Type B pancreatic cell (in vitro differentiated cells): ENCODE measurements around the gene DENND1B. TPM values are rescaled to one million over a fixed set of nuclear protein-coding genes. Genes with fewer than 3 reads are reported as not detected.

Experiments
- DNase-seq: peaks from one replicate; pipeline ENCODE4 v3.0.0; 2021; ENCODE audit warnings: mixed read lengths; ENCODE audit not compliant: unreplicated experiment; ENCODE audit errors: extremely low spot score
- H3K27ac Mint-ChIP-seq: 2 replicates; pipeline ENCODE4 v1.8.0; 2021; ENCODE audit warnings: mild to moderate bottlenecking, mixed read lengths
- H3K27me3 Mint-ChIP-seq: 2 replicates; pipeline ENCODE4 v1.8.0; 2021; ENCODE audit warnings: mixed read lengths
- H3K36me3 Mint-ChIP-seq: 2 replicates; pipeline ENCODE4 v1.8.0; 2021; ENCODE audit warnings: mixed read lengths
- H3K4me1 Mint-ChIP-seq: one replicate; pipeline ENCODE4 v1.8.0; 2021; ENCODE audit warnings: mixed read lengths; ENCODE audit not compliant: unreplicated experiment
- H3K4me3 Mint-ChIP-seq: 2 replicates; pipeline ENCODE4 v1.8.0; 2021; ENCODE audit warnings: mild to moderate bottlenecking, mixed read lengths
- H3K9me3 Mint-ChIP-seq: 2 replicates; pipeline ENCODE4 v1.8.0; 2021; ENCODE audit warnings: mixed read lengths
- total RNA-seq: library from RNA; stranded (reverse); gene quantifications from 2 replicates; pipeline ENCODE4 v1.2.1, GENCODE V29; 2021; ENCODE audit warnings: low replicate concordance
- TF ChIP-seq, protein P1 (sequence below): fragments of 200-600 bp; sonication (generic); conservative IDR thresholded peaks from 2 replicates; pipeline ENCODE4 v1.5.0; 2021; ENCODE audit warnings: antibody characterized with exemption, mild to moderate bottlenecking

The DENND1B gene
- total RNA-seq, 1 donor from 2014 or later, result 8.7 TPM

DNA sequence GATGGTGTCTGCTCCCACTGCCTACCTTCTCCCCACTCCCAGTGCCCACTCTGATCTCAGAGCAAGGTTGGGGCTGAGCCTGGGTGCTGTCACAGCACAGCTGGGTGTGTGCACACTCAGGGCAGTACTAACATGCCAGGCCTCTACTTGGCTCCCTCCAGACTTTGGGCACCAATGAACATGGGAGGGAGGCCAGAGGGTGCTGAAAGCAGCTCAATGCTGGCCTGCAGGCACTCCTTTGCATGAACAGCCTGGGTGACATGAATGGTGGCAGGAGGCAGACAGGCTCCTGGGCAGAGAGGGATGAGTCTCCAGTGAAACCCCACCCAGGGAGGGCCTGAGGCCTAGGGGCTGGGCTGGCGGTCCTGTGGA, 25.8 kb upstream of the DENND1B start:
- TF ChIP-seq, protein P1, sequence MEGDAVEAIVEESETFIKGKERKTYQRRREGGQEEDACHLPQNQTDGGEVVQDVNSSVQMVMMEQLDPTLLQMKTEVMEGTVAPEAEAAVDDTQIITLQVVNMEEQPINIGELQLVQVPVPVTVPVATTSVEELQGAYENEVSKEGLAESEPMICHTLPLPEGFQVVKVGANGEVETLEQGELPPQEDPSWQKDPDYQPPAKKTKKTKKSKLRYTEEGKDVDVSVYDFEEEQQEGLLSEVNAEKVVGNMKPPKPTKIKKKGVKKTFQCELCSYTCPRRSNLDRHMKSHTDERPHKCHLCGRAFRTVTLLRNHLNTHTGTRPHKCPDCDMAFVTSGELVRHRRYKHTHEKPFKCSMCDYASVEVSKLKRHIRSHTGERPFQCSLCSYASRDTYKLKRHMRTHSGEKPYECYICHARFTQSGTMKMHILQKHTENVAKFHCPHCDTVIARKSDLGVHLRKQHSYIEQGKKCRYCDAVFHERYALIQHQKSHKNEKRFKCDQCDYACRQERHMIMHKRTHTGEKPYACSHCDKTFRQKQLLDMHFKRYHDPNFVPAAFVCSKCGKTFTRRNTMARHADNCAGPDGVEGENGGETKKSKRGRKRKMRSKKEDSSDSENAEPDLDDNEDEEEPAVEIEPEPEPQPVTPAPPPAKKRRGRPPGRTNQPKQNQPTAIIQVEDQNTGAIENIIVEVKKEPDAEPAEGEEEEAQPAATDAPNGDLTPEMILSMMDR, result no peak
- no peaks in the 10 kb centered on the region for H3K27me3 Mint-ChIP-seq
- H3K4me1 Mint-ChIP-seq, result no peaks in the 10 kb centered on the region
- H3K9me3 Mint-ChIP-seq, result peaks cover 21% of the 10 kb centered on the region
- no peaks in the 10 kb centered on the region for H3K36me3 Mint-ChIP-seq
- H3K4me3 Mint-ChIP-seq, result no peak overlapping the region
- no peak overlapping the region for H3K27ac Mint-ChIP-seq
- DNase-seq, result no peak

DNA sequence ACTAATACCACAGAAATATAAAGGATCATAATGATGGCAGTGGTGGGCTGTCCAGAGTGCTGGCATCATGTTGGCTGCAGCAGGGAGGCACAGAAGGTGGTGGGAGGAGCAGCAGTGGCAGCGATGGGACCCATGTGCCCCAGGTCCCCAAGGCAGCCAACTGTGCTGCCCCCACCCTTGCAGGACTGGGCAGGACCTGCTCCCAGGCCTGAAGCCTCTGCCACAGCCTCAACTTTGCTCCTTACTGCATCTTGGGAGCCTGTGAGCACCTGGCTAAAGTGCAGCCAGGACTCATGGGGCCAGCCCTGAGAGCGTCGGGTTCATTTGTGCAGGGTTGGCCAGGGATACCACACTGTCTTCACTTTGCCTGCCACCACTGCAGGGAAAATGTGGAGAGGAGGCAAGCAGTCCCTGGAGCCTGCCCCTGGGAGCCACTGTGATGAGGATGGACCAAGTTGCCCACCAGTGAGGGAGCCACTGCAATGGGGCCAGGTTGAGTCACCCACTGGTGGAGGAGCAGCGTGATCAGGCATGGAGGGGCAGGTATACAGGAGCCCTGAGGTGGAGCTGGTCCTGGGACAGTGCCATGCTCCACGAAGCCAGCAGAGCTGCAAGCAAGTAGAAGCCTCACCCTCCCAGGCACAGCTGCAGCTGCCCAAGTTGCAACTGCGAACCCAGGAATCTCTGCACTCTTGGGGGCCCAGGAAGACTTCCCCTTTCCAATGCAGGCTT, 25.3 kb upstream of the DENND1B start:
- TF ChIP-seq, protein P1, result no peak
- Mint-ChIP-seq H3K9me3 (peaks cover 21% of the 10 kb centered on the region), H3K27me3 (no peaks in the 10 kb centered on the region), H3K4me1 (no peaks in the 10 kb centered on the region), H3K27ac (no peak overlapping the region), H3K4me3 (no peak overlapping the region), H3K36me3 (no peaks in the 10 kb centered on the region)
- DNase-seq, result no peak

DNA sequence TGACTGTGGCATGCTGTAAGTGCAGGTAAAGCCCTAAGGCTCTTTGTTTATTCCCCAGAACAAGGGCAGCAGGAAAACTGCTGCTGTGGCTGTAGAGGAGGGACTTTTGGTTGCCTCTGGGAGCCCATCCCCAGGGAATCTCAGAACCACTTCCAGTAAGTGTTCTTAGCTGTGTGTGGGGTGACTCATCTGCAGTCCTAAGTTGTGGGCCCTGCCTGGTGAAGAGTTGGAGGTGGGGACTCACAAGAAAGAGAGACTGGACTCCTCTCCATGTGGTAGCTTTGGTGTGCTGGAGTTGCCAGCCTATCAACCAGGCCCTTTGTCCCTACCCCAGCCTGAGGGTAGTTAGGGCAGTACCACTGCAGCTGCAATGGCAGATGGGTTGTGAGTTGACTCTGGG, 24.0 kb upstream of the DENND1B start:
- H3K4me3 Mint-ChIP-seq, result no peak overlapping the region
- H3K4me1 Mint-ChIP-seq, result no peaks in the 10 kb centered on the region
- TF ChIP-seq, protein P1, result no peak
- H3K27ac Mint-ChIP-seq, result no peak overlapping the region
- H3K27me3 Mint-ChIP-seq, result no peaks in the 10 kb centered on the region
- DNase-seq, result no peak
- H3K36me3 Mint-ChIP-seq, result no peaks in the 10 kb centered on the region
- peaks cover 21% of the 10 kb centered on the region for H3K9me3 Mint-ChIP-seq

DNA sequence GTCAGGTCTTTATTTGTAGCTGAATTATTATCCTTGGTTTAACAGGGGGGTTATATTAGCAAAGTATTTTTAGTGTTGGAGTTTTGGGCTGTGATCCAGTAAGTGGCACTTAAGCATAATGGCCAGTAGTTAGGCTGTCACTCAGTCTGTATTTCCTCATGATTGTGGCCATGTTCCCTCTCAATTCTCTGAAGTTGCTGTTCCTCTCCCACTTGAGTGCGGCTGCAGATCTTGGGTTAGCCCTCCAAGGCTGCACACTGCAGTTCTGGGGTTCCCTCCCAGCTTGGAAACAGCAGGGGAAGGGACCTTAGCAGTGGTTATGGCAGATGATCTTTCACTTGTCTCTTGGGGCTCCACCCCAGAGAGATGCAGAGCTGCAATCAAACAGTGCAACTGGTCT, 23.2 kb upstream of the DENND1B start:
- H3K36me3 Mint-ChIP-seq, result no peaks in the 10 kb centered on the region

DNA sequence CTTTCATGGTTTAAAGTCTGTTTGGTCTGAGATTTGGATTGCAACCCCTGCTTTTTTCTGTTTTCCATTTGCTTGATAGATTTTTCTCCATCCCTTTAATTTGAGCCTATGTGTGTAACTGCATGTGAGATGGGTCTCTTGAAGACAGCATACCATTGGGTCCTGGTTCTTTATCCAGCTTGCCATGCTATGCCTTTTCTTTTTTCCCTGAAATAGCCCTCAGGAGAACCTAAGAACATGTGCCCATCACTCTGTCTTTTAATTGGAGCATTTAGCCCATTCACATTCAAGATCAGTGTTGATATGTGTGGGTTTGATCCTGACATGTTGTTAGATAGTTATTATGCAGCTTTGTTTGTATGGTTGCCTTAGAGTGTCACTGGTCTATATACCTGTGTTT, 21.7 kb upstream of the DENND1B start:
- Mint-ChIP-seq H3K4me1 (no peaks in the 10 kb centered on the region), H3K27me3 (peaks cover 3% of the 10 kb centered on the region), H3K4me3 (no peak overlapping the region), H3K27ac (no peak overlapping the region), H3K36me3 (no peaks in the 10 kb centered on the region), H3K9me3 (peaks cover 21% of the 10 kb centered on the region)
- TF ChIP-seq, protein P1, result no peak
- no peak for DNase-seq

More for the DNA sequence above, 23.2 kb upstream of the DENND1B start:
- H3K4me3 Mint-ChIP-seq, result no peak overlapping the region
- DNase-seq, result no peak
- H3K27ac Mint-ChIP-seq, result no peak overlapping the region
- peaks cover 21% of the 10 kb centered on the region for H3K9me3 Mint-ChIP-seq
- no peaks in the 10 kb centered on the region for H3K4me1 Mint-ChIP-seq
- H3K27me3 Mint-ChIP-seq, result no peaks in the 10 kb centered on the region
- TF ChIP-seq, protein P1, result no peak
